Stimulated activated CD4-positive, alpha-beta T cell treated with anti-CD3 and anti-CD28 coated beads, TNF-alpha, amount 100 ng/mL, for 4 hours (primary cell): ENCODE measurements around the gene CNKSR1.
A peak's percentile ranks its signal among the peaks of the same experiment; 100 is the strongest.
"Not testable (repeated sequence)": the region's sequence is repeated elsewhere in the genome, so short reads cannot be mapped to it uniquely, and the experiment has no call there.

Experiments used
- DNase-seq, 3 experiments: peaks; one replicate each; pipeline ENCODE4 v3.0.0-alpha.2; 2020; ENCODE audit warnings: low read depth in 3 of 3

The CNKSR1 gene

DNA sequence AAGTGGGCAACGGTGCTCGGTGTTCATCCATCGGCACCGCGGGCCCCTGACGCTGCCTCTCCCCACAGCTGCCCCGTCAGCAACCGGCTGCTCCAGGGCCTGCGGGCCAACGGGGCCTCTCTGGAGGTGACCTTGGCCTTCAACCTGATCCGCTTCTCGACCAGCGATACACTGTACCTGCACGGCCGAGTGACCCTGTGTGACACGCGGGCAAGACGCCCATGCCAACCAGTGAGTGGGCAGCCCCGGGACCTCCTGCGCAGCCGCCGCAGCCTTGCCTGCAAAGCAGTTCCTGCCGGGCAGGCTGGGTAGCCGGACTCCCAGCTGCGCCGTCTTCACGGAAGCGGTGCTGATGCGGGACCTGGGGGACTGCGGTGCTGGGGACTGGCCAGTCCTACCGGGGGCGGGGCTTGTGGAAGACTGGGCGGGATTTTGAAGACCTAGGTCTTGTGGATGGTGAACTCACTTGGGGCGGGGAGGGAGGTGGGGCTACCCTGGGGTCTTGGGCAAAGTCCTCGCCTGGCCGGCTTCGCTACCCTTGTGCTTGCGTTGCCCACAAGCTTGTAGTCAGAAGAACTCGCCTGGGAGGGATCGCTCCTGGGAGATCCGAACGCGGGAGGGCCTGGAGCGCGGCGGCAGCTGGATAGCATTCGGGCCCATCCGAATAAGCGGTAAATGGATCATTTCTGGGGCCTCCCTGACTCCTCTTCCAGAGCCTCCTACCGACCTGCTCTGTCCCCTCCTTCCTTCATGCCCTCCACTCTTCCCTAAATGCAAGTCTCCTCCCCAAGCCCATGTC is 47.9 kb downstream of the CNKSR1 start:
- no peak for DNase-seq

DNA sequence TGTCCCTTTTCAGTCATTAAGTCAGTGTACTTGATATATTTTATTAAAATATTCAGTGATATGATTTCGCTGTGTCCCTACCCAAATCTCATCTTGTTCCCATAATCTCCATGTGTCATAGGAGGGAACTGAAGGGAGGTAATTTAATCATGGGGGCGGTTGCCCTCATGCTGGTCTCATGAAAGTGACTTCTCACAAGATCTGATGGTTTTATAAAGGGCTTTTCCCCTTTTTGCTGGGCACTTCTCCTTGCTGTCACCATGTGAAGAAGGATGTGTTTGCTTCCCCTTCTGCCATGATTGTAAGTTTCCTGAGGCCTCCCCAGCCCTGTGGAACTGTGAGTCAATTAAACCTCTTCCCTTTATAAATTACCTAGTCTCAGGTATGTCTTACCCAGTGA is 53.4 kb downstream of the CNKSR1 start:
- not testable (repeated sequence) for DNase-seq

- peak; percentile 97 to 98 (median 98) for DNase-seq
Measured at GRCh38 chr1:26233903-26234643, 56.8 kb downstream of the CNKSR1 start, which contains the start of gene CEP85. CEP85 (plus strand) TSS chr1:26234200; CDS start chr1:26239784, 5,584 bp downstream.

DNA sequence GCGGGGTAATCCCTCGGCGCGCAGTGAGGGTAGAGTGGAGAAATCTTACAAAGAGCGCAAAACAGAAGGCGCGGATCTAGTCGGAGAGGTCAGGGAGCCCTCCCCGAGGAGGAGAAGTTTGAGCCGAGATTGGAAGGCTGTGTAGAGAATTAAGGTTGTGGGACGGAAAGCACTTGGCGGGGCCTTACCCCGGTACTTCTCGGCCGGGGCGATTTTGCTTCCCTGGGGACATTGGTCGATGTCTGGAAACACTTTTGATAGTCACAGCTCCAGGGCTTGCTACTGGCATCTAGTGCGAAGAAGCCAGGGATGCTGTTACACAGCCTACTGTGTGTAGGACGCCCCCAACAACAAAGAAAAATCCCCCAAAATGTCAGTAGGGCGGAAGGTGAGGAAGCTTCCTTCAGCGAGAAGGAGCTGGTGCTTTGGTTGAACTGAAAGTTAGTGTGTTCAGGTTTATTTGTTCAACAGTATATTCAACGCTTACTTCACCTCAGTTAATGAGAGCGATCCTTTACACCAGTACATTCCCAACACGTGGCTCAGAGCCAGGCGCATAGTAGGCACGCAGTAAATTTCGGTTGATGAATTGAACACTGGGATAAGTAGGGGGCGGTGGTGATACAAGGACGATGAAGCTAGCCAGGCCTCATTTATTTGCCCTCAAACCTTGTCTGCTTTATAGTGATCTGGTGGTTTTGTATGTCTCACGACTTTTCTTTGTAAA is 57.5 kb downstream of the CNKSR1 start:
- DNase-seq, result peak in 1 of 3 experiments; percentile 4

- DNase-seq, result no peak
Measured at GRCh38 chr1:26237230-26237966, 60.1 kb downstream of the CNKSR1 start.
